Measurements from ENCODE around the gene SLC19A2. TPM values are rescaled to one million over a fixed set of nuclear protein-coding genes. Genes with fewer than 3 reads are reported as not detected.

SLC19A2 gene
- total and polyA plus RNA-seq, 2 of the 13 experiments (the other 11 are each of a cell fraction or from before 2014, with no cell fraction given): 30.4 to 56.0 TPM

DNA sequence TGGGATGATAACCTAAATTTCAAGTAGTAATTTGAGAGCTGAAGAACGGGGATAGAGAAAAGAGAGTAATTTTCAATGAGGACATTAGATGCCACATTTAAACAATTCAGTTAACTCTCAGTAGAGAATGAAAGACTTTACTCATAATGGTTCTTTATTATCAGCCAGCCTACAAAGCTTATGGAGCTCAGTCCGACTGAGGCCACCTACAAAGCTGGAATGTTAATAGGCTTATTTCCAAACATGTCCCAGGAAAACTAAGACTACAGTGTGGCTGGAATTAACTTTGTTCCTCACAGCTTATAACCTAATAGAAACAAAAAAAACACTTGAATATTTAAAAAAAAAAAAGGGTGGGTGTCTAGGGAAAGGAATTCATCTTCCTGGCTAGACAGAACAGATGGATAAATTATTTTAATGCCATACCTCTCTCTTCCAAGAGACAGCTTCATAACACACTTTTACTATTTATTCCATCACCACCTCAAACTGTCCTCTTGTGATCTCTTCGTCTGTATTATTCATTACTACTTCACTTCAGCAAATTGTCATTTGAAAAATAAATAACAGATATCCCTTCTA, 9.8 kb downstream of the SLC19A2 start:
- peaks cover 55% of the 10 kb centered on the region for H3K79me2 ChIP-seq (ENCODE audit: insufficient read depth, low read length)
- no peak overlapping the region for H3K4me3 ChIP-seq (replicated peaks in 1 of 3; ENCODE audit: insufficient read depth in 1 of 3, low read depth in 2 of 3, low read length in 3 of 3)
- no peaks in the 10 kb centered on the region for H3K27me3 ChIP-seq (ENCODE audit: control insufficient read depth in 1 of 2, insufficient read depth in 2 of 2, low read length in 2 of 2)
- H4K20me1 ChIP-seq (ENCODE audit: insufficient read depth, low read length): peaks cover 38% of the 10 kb centered on the region
- POLR2A ChIA-PET: no interaction called here
- H3K4me2 ChIP-seq (ENCODE audit: low read depth, low read length): no peak overlapping the region
- FAIRE-seq: no peak
- intact Hi-C loops (cut with micrococcal nuclease; ENCODE audit: unreplicated experiment) (no loop called here), in situ Hi-C loops (cut with HindIII; ENCODE audit: extremely low pct_ligation_motif_present, low pct_unique_long_range_greater_than_20kb) (no loop called here)
- TF ChIP-seq PAF1 (CRISPR knock-in tag; IDR thresholded peaks at IDR 0.05) (no peak), FOXK1 (CRISPR knock-in tag; IDR thresholded peaks at IDR 0.05; ENCODE audit: borderline replicate concordance, low read depth) (no peak), ZNF672 (CRISPR knock-in tag; IDR thresholded peaks at IDR 0.05) (no peak), PHF21A (CRISPR knock-in tag; IDR thresholded peaks at IDR 0.05) (no peak), ZNF333 (CRISPR knock-in tag; IDR thresholded peaks at IDR 0.05; ENCODE audit: borderline replicate concordance) (no peak), RFX1 (IDR thresholded peaks at IDR 0.05) (no peak), HNRNPH1 (optimal IDR thresholded peaks at IDR 0.05; ENCODE audit: low read depth, low read length) (no peak), PHF20 (CRISPR knock-in tag; IDR thresholded peaks at IDR 0.05) (no peak), ZNF616 (CRISPR knock-in tag; IDR thresholded peaks at IDR 0.05; ENCODE audit: low read depth) (no peak), ZFP1 (CRISPR knock-in tag; IDR thresholded peaks at IDR 0.05) (no peak), PRPF4 (IDR thresholded peaks at IDR 0.05; ENCODE audit: low read depth, low read length, poor library complexity, severe bottlenecking) (no peak), ZNF83 (CRISPR knock-in tag; IDR thresholded peaks at IDR 0.05; ENCODE audit: borderline replicate concordance) (no peak)
- TF ChIP-seq, protein P1, sequence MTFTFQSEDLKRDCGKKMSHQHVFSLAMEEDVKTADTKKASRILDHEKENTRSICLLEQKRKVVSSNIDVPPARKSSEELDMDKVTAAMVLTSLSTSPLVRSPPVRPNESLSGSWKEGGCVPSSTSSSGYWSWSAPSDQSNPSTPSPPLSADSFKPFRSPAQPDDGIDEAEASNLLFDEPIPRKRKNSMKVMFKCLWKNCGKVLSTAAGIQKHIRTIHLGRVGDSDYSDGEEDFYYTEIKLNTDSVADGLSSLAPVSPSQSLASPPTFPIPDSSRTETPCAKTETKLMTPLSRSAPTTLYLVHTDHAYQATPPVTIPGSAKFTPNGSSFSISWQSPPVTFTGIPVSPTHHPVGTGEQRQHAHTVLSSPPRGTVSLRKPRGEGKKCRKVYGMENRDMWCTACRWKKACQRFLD (CRISPR knock-in tag; IDR thresholded peaks at IDR 0.05; ENCODE audit: borderline replicate concordance): no peak
- TF ChIP-seq, protein P2, sequence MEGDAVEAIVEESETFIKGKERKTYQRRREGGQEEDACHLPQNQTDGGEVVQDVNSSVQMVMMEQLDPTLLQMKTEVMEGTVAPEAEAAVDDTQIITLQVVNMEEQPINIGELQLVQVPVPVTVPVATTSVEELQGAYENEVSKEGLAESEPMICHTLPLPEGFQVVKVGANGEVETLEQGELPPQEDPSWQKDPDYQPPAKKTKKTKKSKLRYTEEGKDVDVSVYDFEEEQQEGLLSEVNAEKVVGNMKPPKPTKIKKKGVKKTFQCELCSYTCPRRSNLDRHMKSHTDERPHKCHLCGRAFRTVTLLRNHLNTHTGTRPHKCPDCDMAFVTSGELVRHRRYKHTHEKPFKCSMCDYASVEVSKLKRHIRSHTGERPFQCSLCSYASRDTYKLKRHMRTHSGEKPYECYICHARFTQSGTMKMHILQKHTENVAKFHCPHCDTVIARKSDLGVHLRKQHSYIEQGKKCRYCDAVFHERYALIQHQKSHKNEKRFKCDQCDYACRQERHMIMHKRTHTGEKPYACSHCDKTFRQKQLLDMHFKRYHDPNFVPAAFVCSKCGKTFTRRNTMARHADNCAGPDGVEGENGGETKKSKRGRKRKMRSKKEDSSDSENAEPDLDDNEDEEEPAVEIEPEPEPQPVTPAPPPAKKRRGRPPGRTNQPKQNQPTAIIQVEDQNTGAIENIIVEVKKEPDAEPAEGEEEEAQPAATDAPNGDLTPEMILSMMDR (CRISPR knock-in tag; IDR thresholded peaks at IDR 0.05): no peak
- H2AFZ ChIP-seq (ENCODE audit: low read length): no peak overlapping the region
- CTCF ChIA-PET (ENCODE audit: low intra/inter-chr PET ratio, low total read pairs): no interaction called here
- no peak overlapping the region for H3K9ac ChIP-seq (ENCODE audit: insufficient read depth, low read depth, low read length)
- no peak for DNase-seq (ENCODE audit: low spot score)
- no peak for ATAC-seq
- no peak overlapping the region for H3K27ac ChIP-seq (ENCODE audit: extremely low read length, insufficient read depth, low read length)
- H3K36me3 ChIP-seq (replicated peaks in 1 of 2; ENCODE audit: control insufficient read depth in 1 of 2, insufficient read depth in 2 of 2, low read length in 2 of 2): peaks cover 6 to 28% of the 10 kb centered on the region in 2 experiments; a peak in 4 of 5 replicates
- WGBS (ENCODE audit: low lambda C conversion rate): 95% methylated on average over 3 of the region's 3 CpGs
- H3K4me1 ChIP-seq (ENCODE audit: insufficient read depth, low read length): peaks cover 23% of the 10 kb centered on the region
- no TSS peak for BruUV-seq (replicated peaks)
- H3K9me3 ChIP-seq (ENCODE audit: low read length): no peaks in the 10 kb centered on the region

All from HepG2 (cell line).